HG02852 (cell line): Measurements from ENCODE around the gene RDX.
"Not testable (repeated sequence)": the region's sequence is repeated elsewhere in the genome, so short reads cannot be mapped to it uniquely, and the experiment has no call there.

Source experiments
- ATAC-seq: cut with Tn5 transposase; IDR thresholded peaks from one replicate; pipeline ENCODE4 v1.9.1; 2021; ENCODE audit warnings: mild to moderate bottlenecking, moderate library complexity; ENCODE audit not compliant: unreplicated experiment

RDX gene

GRCh38 chr11:110279881-110280280, 16.5 kb downstream of the RDX start:
- ATAC-seq, result no peak

DNA sequence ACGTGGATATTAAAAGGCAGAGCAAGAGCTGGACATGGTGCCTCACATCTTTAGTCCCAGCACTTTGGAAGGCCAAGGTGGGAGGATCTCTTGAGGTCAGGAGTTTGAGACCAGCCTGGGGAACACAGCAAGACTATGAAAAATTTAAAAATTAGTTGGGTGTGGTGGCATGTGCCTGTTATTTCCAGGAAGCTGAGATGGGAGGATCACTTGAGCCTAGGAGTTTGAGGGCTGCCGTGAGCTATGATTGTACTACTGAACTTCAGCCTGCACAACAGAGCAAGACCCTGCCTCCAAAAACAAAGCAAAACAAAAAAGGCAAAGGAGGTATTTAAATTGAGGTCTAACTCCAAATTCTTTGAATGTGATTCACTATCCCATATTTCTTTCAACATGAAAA, 23.5 kb downstream of the RDX start:
- ATAC-seq, result no peak

DNA sequence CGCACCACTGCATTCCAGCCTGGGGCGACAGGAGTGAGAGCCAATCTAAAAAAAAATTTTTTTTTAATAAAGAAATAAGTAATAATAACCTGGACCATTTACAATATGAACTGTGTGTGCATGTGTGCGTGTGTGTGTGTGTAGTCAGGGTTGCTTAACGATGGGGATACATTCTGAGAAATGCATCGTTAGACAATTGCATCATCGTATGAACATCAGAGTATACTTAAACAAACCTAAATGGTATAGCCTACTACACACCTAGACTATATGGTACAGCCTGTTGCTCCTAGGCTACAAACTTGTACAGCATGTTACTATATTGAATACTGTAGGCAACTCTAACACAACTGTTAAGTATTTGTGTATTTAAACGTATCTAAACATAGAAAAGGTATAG, 26.4 kb downstream of the RDX start:
- ATAC-seq, result no peak

DNA sequence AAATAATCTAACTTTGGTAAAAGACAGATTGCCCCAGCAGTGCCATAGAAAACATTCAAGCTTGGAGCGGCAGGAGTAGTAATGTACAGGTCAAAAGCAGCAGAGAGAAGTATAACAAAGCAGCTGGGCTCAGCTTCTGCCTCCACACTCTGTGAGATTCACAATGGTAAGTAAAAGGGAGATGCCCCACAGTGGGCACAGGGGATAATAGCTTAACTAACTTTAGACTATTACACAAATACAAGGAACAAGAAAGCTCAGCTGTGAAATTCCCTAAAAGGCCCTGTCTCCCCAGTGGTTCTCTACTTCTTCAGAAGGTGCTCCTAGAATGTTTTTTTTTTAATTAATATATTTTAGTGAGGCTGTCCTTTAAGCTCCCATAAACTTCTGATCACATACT, 28.0 kb downstream of the RDX start:
- no peak for ATAC-seq

DNA sequence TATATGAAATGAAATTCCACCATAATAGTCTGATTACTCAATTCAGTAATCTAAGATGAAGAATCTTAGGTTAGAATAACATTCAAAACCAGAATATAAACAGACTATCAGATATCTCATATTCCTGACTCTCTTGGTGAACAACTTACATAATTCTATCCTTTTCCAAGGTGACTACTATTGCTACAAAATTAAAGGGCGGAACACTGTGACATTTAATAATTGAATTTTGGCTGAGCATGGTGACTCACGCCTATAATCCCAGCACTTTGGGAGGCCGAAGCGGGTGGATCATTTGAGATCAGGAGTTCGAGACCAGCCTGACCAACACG, 34.4 kb downstream of the RDX start:
- no peak for ATAC-seq

- ATAC-seq, result no peak
These were observed 35.0 kb downstream of the RDX start for GRCh38 chr11:110261195-110262071.

GRCh38 chr11:110253525-110253924, 42.9 kb downstream of the RDX start:
- no peak for ATAC-seq

DNA sequence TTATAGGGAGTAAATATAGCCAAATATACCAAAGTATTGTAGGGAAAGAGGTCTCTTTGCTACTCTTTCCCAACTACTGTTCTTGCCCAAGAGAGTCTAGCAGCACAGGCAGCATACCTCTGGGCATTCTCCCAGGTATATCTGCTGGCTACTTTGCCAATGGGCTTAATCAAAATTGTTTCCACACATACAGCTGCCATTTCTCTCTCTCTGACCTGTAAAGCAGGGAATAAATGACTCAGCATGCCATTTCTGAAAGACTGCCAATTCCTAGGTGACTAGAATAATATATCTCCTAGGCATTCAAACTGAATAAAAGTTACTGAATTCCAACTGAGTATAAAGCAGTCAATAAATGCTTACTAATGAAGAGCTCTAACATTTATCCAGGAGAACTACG, 44.6 kb downstream of the RDX start:
- ATAC-seq, result no peak

- no peak for ATAC-seq
These were observed 46.2 kb downstream of the RDX start for GRCh38 chr11:110250168-110250567.

DNA sequence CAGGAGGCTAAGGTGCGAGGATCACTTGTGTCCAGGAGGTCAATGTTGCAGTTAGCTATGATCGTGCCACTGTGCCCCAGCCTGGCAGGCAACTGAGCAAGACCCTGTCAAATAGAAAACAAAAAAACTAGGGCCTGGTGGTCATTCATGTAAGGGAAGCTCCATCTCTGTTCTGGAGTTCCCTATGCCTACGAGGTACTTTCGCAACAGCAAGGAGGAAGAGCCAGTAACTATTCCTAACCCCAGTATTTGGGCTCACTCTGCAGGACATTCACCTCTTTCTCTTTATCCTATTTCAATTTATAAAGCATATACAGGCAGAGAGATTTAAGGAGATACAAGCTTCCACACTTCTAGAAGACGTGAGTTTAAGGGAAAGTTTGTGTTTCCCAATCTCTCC, 46.6 kb downstream of the RDX start:
- no peak for ATAC-seq

- no peak for ATAC-seq
These were observed 47.3 kb downstream of the RDX start for GRCh38 chr11:110249066-110249465.

DNA sequence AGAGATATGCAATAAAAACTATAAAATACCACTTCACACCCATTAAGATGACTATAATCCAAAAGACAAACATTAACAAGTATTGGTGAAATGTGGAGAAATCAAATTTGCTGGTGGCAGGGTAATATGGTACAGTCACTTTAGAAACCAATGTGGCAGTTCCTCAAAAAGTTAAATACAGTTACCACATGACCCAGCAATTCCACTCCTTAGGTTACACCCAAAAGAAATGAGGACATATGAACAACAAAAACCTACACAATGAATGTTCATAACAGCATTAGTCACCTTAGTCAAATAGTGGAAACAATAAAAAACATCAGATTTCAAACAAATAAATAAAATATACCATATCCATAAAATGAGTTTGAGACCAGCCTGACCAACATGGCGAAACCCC, 52.6 kb downstream of the RDX start:
- no peak for ATAC-seq

GRCh38 chr11:110242746-110243145, 53.7 kb downstream of the RDX start:
- ATAC-seq, result no peak

DNA sequence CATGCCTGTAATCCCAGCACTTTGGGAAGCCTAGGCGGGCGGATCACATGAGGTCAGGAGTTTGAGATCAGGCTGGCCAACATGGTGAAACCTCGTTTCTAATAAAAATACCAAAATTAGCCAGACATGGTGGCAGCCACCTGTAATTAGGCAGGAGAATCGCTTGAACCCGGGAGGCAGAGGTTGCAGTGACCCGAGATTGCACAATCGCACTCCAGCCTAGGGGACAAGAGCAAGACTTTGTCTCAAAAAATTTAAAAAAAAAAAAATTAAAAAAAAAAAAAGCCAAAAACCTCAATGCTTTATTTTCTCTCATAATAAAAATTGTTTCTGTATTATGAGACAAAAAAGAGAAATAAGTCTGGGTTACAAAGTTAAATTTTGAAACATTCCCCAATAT, 54.2 kb downstream of the RDX start:
- no peak for ATAC-seq

- no peak for ATAC-seq
These were observed 60.4 kb downstream of the RDX start for GRCh38 chr11:110235966-110236365.

GRCh38 chr11:110230377-110230776, 66.0 kb downstream of the RDX start:
- no peak for ATAC-seq

DNA sequence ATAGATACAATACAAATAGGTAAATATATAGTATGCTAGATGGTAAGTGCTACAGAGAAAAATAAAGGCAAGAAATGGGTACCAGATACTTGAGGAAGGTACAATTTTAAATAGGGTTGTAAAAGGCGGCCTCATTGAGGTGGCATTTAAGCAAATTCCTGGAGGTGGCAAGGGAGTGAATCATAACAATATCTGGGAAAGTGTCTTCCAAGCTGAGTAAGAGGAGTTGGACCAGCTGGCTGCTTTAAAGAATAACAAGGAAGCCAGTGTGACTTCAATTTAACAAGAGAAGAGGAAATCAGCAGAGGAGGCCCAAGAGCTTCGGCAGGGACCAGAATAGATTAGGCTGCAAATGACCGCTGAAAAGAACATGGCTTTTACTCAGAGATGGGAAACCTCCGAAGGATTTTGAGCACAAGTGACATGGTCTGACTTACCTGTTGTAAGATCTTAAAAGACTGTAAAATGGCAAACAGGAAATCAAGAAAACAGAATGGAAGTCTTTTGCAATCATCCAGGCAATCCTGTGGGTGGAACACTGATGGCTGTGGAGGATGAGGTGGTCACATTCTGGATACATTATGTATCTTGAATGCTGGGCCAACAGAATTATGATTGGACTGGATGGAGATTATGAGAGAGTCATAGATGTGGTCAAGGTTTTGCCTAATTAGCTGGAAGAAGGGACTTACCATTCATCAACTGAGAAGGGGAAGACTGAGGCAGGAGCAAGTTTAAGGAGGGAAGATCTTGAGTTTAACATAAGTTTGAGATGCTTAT, 77.2 kb downstream of the RDX start:
- no peak for ATAC-seq

DNA sequence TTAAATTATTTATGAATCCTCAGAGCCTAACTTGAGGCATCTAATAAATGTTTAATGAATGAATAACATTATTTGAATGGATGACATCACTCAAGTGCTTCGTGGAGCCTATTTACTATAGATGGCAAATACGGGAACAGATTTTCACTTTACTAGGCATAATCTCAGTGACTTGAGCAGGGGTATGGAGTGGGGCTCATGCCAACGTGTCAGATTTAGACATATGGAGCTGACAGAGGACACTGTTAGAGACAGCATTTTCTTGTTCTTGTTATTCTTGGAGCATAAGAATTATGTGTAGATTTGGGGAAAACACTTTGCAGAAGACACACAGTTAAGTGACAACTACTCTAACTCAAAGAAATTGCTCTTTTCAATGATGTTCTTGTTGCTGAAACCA, 78.5 kb downstream of the RDX start:
- ATAC-seq, result no peak

DNA sequence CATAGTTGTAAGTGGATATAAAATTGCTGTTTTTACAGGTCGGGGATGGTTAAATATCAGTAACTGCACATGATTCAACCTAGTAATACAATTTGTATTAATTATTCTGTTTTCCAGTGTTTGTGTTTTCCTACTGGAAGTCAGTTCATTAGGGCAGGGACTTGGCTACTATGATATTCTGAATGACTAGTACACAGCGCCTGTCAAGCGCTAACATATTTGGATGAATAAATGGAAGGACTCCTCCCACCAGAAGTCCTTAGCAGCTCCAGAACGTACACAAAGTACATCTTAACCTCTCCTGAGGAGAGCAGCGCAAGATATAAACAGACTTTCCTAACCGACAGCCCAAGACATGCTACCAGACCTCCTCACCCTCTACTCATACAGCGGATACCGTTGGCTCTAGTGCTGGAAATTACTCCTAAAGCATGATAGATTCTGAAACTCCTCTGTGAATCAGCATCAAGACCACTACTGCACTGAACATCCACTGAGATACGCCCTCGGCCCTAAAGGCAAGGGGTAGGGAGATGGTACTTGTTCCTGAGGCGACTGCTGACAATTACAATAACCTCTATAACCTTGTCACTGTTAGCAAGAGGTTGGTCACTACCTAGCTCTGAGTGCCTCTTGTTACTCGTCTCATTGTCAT, 79.1 kb downstream of the RDX start:
- no peak for ATAC-seq

DNA sequence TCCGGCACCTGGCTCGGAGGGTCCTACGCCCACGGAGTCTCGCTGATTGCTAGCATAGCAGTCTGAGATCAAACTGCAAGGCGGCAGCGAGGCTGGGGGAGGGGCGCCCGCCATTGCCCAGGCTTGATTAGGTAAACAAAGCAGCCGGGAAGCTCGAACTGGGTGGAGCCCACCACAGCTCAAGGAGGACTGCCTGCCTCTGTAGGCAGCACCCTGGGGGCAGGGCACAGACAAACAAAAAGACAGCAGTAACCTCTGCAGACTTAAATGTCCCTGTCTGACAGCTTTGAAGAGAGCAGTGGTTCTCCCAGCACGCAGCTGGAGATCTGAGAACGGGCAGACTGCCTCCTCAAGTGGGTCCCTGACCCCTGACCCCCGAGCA, 87.1 kb downstream of the RDX start:
- ATAC-seq, result not testable (repeated sequence)

- ATAC-seq, result not testable (repeated sequence)
These were observed 87.6 kb downstream of the RDX start for GRCh38 chr11:110208678-110209312.
